ENCODE results near the gene GFM1.

GFM1 gene

GRCh38 chr3:158644345-158644908 lies at the start of gene GFM1:
Gene GFM1, plus strand, starts transcription at chr3:158644527. Its CDS starts 108 bp downstream, at chr3:158644635.
- peak; percentile 87 to 98 for DNase-seq

GRCh38 chr3:158600787-158601186 lies 43.5 kb upstream of the GFM1 start:
- no peak for DNase-seq

DNA sequence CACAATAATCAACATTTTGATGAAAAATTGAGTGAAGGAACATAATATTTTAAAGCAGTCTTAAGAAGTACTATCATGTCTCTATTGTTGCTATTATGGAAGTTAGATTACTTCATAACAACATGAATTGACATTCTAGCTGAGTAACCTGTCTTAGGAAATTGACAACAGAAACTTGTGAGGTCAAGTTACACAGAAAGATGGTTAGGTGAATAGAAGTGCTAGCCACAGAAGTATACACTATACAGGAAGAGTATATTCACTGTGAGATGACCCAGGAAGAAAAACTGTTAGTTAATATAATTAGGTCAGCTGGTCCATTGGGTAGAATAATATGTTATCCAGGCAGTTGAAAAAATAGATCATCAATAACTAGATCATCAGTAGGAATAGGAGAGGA lies 42.1 kb upstream of the GFM1 start:
- no peak for DNase-seq

GRCh38 chr3:158617982-158618875 lies 26.1 kb upstream of the GFM1 start:
- no peak for DNase-seq

- no peak for DNase-seq
Measured at GRCh38 chr3:158625881-158626280, 18.4 kb upstream of the GFM1 start.

GRCh38 chr3:158631981-158632380 lies 12.3 kb upstream of the GFM1 start:
- no peak for DNase-seq

DNA sequence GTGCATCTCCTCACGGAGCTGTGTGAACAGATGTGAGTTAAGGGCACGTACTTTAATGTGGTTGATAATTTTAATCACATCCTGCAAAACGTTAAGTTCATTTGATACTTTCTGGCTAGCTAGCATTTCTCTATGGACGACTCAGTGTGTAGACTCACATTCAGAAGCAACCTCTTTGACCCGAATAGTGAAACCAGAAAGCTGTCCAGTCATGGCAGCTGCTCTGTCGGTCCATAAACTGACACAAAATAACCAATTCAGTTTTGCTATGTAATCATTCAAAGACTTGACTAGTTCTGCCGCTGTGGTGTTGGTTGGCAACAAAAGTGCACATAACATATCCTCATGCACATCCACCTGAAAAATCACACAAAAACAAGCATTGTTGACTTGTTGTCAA lies 3.7 kb upstream of the GFM1 start:
- no peak for DNase-seq

GRCh38 chr3:158642005-158642404 lies 2.3 kb upstream of the GFM1 start:
- DNase-seq, result no peak

- no peak for DNase-seq
Measured at GRCh38 chr3:158642474-158643210, 1.7 kb upstream of the GFM1 start.

GRCh38 chr3:158649791-158650190 lies 5.5 kb downstream of the GFM1 start:
- DNase-seq, result no peak

- no peak for DNase-seq
Measured at GRCh38 chr3:158651192-158651591, 6.9 kb downstream of the GFM1 start.

DNA sequence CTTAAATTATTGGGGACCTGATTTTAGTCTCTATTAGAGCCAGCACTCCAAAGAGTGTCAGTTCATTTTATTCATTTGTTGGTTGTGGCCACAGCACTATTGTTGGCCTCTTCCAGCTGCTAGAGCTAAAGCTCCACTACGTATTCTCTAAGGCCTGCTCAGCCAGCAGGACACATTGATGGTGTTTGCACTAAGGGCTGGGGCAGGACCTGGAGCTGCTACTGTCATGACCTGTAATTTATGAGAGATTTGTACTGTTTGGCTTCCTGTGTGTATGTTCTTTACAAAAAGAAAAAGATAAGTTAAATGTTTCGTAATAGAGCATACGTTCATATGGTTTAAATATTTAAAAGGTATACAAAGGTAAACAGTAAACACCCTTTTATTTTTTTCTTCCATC lies 8.1 kb downstream of the GFM1 start:
- no peak for DNase-seq

DNA sequence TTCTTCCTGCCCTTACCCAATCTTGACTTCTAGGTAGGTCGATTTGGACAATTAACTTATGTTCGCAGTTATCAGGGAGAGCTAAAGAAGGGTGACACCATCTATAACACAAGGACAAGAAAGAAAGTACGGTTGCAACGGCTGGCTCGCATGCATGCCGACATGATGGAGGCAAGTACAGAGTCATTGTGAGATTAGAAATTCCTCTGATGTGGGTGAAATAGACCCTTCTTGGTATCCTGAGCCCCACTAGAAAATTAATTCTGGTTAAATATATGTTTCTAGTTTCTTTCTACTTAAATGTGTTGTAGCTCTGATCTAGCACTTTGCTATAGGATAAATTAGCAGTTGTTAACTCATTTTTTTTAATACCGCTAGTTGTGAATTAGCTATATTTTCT lies 14.6 kb downstream of the GFM1 start:
- DNase-seq, result no peak

DNA sequence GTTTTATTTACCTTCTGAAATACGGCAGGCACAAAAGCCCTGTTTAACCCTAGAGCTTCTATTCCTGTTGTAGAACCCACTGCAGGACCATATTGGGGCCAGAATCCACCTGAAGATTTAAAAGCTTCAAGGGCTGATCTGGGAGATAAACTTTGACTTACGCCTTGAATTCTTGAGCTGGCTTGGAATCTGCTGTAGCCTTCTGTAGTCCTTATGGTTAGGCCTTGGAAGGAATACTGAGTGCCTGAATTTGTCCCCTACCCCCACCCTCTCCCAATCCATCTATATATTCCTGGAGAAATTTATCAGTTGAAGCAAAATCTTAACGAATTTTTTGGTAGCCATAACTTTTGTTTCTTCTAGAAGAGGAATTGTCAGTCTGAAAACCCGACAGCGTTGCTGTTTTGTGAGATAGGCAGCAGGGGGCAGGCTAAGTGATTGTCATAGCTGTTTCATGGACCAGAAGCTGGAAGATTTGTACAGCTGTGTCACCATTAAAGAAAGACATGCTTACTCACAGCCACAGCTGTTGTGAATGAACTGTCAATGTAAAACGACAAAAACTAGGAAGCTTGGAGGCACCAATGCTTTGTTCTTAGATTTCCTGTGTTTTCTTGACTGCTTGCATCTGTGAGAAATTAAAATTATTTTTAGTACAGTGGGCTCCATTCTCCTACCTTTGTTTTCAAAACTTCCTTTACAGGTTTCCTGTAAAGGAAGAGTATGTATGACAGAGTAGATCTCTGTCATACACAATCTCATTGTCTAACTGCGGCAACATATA lies 15.3 kb downstream of the GFM1 start:
- DNase-seq, result peak in 1 of 2 experiments; percentile 53

DNA sequence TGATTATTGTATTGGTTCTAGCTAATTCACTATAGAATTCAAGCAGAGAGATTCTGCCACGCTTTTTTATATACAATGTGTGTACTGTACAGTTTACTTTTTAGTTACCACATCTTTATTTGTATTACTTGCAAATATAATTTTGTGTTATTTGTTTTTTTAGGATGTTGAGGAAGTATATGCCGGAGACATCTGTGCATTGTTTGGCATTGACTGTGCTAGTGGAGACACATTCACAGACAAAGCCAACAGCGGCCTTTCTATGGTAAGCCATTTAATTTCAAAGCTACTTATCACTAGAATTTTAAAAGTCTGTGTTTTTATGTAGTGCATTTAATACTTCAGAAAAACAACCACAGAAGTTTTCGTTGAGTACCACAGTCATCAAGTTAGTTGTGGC lies 16.4 kb downstream of the GFM1 start:
- DNase-seq, result no peak

DNA sequence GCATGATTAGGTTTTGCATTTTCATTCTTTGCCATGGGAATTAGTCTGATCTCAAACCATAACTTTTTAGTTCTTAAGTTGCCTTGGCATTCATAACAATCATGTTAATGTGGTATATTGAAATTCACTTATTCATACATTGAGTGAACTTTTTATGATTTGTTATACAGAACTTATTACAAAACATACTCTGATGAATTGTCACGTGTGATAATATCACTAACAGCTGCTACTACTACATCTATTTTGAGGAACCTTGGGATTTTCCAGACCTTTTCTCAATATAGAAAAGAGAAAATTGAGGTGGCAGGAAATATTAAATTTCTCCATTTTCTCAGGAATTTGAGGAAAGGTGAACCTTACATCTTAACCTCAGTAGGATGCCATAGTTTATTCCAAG lies 18.9 kb downstream of the GFM1 start:
- DNase-seq, result no peak

GRCh38 chr3:158663832-158664231 lies 19.5 kb downstream of the GFM1 start:
- no peak for DNase-seq

- DNase-seq, result no peak
Measured at GRCh38 chr3:158666416-158666815, 22.1 kb downstream of the GFM1 start.

GRCh38 chr3:158668506-158668905 lies 24.2 kb downstream of the GFM1 start:
- DNase-seq, result no peak

DNA sequence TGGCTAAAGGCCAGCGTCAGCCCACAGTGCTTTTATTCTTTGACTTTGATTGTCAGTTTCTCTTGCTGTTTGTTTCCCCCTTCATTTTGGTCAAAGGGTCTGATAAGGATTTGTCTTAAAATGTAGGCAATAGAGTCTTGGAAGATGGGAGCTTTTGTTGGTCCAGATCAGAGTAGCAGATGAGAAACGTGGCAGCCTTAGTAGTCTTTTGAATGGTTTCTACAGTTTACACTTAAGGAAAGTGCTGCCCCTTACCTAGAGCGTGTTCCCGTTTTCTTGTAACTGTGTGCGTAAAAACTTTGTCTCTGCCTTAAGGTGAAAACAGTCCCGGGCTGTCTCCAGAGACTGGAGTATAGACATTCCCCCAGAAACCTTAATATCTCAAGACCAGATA lies 27.5 kb downstream of the GFM1 start:
- DNase-seq, result no peak

DNA sequence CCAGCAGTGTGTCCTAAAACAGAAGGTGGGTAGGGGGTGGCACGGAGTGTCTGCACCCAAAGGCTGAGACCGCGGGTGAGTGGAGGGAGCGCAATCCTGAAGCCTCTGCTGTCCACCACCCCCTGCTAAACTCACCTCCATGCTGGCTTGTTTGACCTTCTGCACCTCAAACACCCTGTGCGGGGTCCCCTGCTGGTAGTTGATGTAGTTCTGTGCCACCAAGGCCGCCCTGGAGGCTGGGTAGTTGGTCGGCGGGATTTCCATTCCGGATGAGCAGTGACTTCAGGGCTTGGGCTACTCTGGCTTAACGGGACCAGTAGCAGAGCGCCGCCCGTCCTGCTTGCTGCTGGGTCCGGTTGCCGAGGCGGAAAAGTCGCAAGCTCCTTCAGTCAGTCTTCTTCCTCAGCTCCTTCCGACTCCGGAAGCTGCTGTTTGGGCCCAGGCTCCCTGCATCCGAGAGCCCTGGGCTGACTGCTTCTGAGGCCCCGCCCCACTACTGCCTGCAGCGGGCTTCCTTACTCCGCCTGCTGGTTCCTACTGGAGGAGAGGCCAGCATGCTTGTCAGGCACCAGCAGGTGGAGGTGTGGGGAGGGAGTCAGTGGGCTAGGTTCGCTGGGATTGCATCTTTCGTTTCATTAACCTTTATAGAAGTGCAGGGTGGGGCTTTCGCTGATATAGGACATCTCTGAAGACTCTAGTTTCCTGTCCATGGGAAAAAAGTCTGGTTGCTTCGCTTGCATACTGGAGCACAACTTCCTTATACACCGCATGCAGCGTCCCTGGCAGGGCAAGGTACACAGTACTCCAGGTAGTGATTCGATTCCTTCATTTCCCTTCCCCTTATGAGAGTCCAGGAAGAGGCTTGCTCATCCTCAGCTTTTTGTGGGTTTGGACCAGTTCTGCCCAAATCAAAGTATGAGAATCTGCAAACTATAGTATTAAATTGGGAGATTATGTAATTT lies 28.2 kb downstream of the GFM1 start, which contains the start of gene LXN:
Gene LXN, minus strand, starts transcription at position 434 of the 962 bp plus-strand sequence. Its CDS starts 170 bp downstream, at position 264.
- no peak for DNase-seq

DNA sequence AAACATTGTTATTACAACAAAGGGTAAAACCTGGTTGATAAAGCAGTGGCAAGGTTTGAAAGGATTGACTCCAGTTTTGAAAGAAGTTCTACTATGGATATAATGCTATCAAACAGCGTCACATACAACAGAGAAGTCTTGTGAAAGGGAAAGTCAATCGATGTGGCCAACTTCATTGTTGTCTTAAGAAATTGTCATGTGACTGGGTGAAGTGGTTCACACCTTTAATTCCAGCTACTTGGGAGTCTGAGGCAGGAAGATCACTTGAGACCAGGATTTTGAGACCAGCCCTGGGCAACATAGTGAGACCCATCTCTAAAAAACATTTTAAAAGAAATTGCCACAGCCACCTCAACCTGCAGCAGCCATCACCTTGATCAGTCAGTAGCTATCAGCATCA lies 34.4 kb downstream of the GFM1 start:
- no peak for DNase-seq
